Metanephros (tissue), 1 donor: ENCODE data around the gene LCE1A. TPM values are rescaled to one million over a fixed set of nuclear protein-coding genes. Genes with fewer than 3 reads are reported as not detected.

Experiments used
- total RNA-seq: library from RNA; depleted of rRNA; stranded (reverse); fragments of >200 nt; gene quantifications from one replicate; pipeline ENCODE4 v1.2.3, GENCODE V29; 2014

LCE1A gene
- not detected for total RNA-seq

DNA sequence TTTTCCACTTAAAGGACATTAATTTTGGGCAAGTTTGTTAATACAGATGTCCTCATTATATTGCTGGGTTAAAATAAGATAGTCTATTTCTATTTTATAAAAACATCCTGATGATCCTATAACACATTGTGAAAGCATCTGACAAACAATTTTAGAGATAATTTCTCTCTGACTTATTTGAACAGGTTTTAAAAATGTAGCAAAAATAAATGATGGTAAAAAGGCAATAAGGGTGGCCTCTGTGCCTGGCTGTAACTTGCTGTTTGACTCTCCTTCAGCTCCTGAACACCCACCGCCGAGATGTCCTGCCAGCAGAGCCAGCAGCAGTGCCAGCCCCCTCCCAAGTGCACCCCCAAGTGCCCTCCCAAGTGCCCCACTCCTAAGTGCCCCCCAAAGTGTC, at the start of gene LCE1A:
TSS of gene LCE1A (plus strand) at position 301 of the 400 bp plus-strand sequence. CDS start at position 301, 0 bp downstream.

GRCh38 chr1:152786077-152786476, 41.2 kb upstream of the LCE1A start, which contains the start of gene LCE1E:
TSS of gene LCE1E (plus strand) at chr1:152786257. CDS start at chr1:152787300, 1,043 bp downstream.

DNA sequence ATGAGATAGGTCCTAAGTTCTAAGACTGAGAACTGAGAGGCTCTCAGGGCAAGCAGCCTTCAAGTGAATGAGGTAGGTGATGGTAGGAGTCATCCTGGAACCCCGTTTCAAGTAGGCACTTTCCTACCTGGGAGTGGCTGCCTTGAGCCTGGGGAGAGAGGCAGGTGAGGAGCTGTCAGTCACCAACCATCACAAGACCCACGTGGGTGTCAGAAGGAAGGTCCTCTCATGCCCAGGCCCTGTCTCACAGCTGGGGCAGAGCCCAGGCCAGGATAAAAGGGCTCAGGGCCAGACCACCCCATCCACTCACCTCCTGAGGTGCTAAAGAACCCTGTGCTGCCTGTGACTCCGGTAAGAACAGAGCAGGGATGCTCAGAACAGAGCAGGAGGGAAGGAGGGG, 30.9 kb upstream of the LCE1A start, which contains the start of gene LCE1D:
TSS of gene LCE1D (plus strand) at position 301 of the 400 bp plus-strand sequence. CDS start 1,074 bp downstream, outside the sequence.

GRCh38 chr1:152806576-152806975, 20.7 kb upstream of the LCE1A start, which contains the start of gene LCE1C:
TSS of gene LCE1C (minus strand) at chr1:152806651. CDS start at chr1:152805478, 1,173 bp downstream.

GRCh38 chr1:152811671-152812070, 15.6 kb upstream of the LCE1A start, which contains the start of gene LCE1B:
TSS of gene LCE1B (plus strand) at chr1:152811971. CDS start at chr1:152812447, 476 bp downstream.

GRCh38 chr1:152842556-152842955, 15.3 kb downstream of the LCE1A start, which contains the start of gene LCE6A:
TSS of gene LCE6A (plus strand) at chr1:152842856. CDS start at chr1:152843521, 665 bp downstream.

GRCh38 chr1:152859696-152860095, 32.4 kb downstream of the LCE1A start, which contains the start of gene LCE7A:
TSS of gene LCE7A (plus strand) at chr1:152859996. CDS start at chr1:152860698, 702 bp downstream.

Other genes starting within 250 kb of the LCE1A start
- not detected for gene LCE3D, start 247.0 kb upstream of the LCE1A start, total RNA-seq
- not detected for gene LCE3C, start 227.2 kb upstream of the LCE1A start, total RNA-seq
- gene LCE3B, start 213.7 kb upstream of the LCE1A start, total RNA-seq = not detected
- gene LCE3A, start 204.4 kb upstream of the LCE1A start, total RNA-seq = not detected
- gene LCE2D, start 164.1 kb upstream of the LCE1A start, total RNA-seq = not detected
- not detected for gene LCE2C, start 152.2 kb upstream of the LCE1A start, total RNA-seq
- gene LCE2B, start 141.3 kb upstream of the LCE1A start, total RNA-seq = not detected
- not detected for gene LCE2A, start 129.1 kb upstream of the LCE1A start, total RNA-seq
- not detected for gene LCE4A, start 119.3 kb upstream of the LCE1A start, total RNA-seq
- not detected for gene KPRP, start 69.4 kb upstream of the LCE1A start, total RNA-seq
- not detected for gene LCE1F, start 52.3 kb upstream of the LCE1A start, total RNA-seq
- not detected for gene LCE1E, start 41.2 kb upstream of the LCE1A start, total RNA-seq
- gene LCE1D, start 30.8 kb upstream of the LCE1A start, total RNA-seq = not detected
- gene LCE1C, start 20.8 kb upstream of the LCE1A start, total RNA-seq = not detected
- gene LCE1B, start 15.5 kb upstream of the LCE1A start, total RNA-seq = not detected
- gene LCE6A, start 15.4 kb downstream of the LCE1A start, total RNA-seq = not detected
- not detected for gene LCE7A, start 32.5 kb downstream of the LCE1A start, total RNA-seq
- gene SMCP, start 50.8 kb downstream of the LCE1A start, total RNA-seq = not detected
- gene IVL, start 81.1 kb downstream of the LCE1A start, total RNA-seq = 0.35 TPM
- not detected for gene SPRR5, start 119.7 kb downstream of the LCE1A start, total RNA-seq
- not detected for gene SPRR4, start 143.2 kb downstream of the LCE1A start, total RNA-seq
- not detected for gene SPRR1A, start 156.6 kb downstream of the LCE1A start, total RNA-seq
- 0.58 TPM for gene SPRR3, start 174.3 kb downstream of the LCE1A start, total RNA-seq
- gene SPRR1B, start 203.7 kb downstream of the LCE1A start, total RNA-seq = not detected
- not detected for gene SPRR2D, start 213.6 kb downstream of the LCE1A start, total RNA-seq
- not detected for gene SPRR2A, start 230.0 kb downstream of the LCE1A start, total RNA-seq
- gene SPRR2B, start 244.1 kb downstream of the LCE1A start, total RNA-seq = not detected